Stimulated activated CD4-positive, alpha-beta T cell treated with anti-CD3 and anti-CD28 coated beads, Interleukin-2, amount 100 ng/mL, for 48 hours (primary cell): ENCODE data around the gene GTF2H3.
A peak's percentile ranks its signal among the peaks of the same experiment; 100 is the strongest.

Source experiments
- DNase-seq, 2 donors: peaks; one replicate each; pipeline ENCODE4 v3.0.0-alpha.2; 2020

Gene GTF2H3

GRCh38 chr12:123648401-123648800, 14.8 kb downstream of the GTF2H3 start:
- DNase-seq = no peak

- no peak for DNase-seq
Observed at GRCh38 chr12:123654129-123654701, 20.6 kb downstream of the GTF2H3 start.

- DNase-seq = no peak
Observed at GRCh38 chr12:123655420-123655819, 21.8 kb downstream of the GTF2H3 start.

- DNase-seq = no peak
Observed at GRCh38 chr12:123656392-123656791, 22.8 kb downstream of the GTF2H3 start.

- no peak for DNase-seq
Observed at GRCh38 chr12:123657211-123657610, 23.6 kb downstream of the GTF2H3 start.

GRCh38 chr12:123659996-123660727, 26.5 kb downstream of the GTF2H3 start:
- no peak for DNase-seq

GRCh38 chr12:123667771-123668170, 34.1 kb downstream of the GTF2H3 start:
- DNase-seq = no peak

GRCh38 chr12:123670882-123671728, 37.5 kb downstream of the GTF2H3 start, which contains the start of gene TCTN2:
Gene TCTN2 (plus strand): TSS chr12:123671113. CDS start chr12:123671241, 128 bp downstream.
- DNase-seq = peak; percentile 92 to 93

GRCh38 chr12:123671876-123672275, 38.2 kb downstream of the GTF2H3 start:
- no peak for DNase-seq

GRCh38 chr12:123675436-123675835, 41.8 kb downstream of the GTF2H3 start:
- DNase-seq = no peak

- DNase-seq = no peak
Observed at GRCh38 chr12:123676616-123677320, 43.1 kb downstream of the GTF2H3 start.

GRCh38 chr12:123678981-123679380, 45.4 kb downstream of the GTF2H3 start:
- no peak for DNase-seq

GRCh38 chr12:123681605-123682004, 48.0 kb downstream of the GTF2H3 start:
- DNase-seq = no peak

GRCh38 chr12:123683964-123684363, 50.3 kb downstream of the GTF2H3 start:
- DNase-seq = no peak

GRCh38 chr12:123686636-123687190, 53.1 kb downstream of the GTF2H3 start:
- DNase-seq = no peak

GRCh38 chr12:123690191-123690840, 56.7 kb downstream of the GTF2H3 start:
- DNase-seq = no peak

- DNase-seq = no peak
Observed at GRCh38 chr12:123696207-123696606, 62.6 kb downstream of the GTF2H3 start.

- DNase-seq = no peak
Observed at GRCh38 chr12:123696646-123697045, 63.0 kb downstream of the GTF2H3 start.

- DNase-seq = no peak
Observed at GRCh38 chr12:123705935-123706334, 72.3 kb downstream of the GTF2H3 start.

- DNase-seq = no peak
Observed at GRCh38 chr12:123707466-123707865, 73.8 kb downstream of the GTF2H3 start.
